Muscle layer of colon (tissue), 2 donors: Measurements from ENCODE around the gene HOMEZ.

ENCODE experiments used
- H3K27ac ChIP-seq: one replicate; pipeline ENCODE4 v1.7.0; 2013; ENCODE audit warnings: low read depth, mild to moderate bottlenecking, low read length, moderate library complexity
- H3K27me3 ChIP-seq, 2 donors: one replicate each; pipeline ENCODE4 v1.7.0; 2013; ENCODE audit warnings: low read length in 2 of 2, mild to moderate bottlenecking in 2 of 2; ENCODE audit not compliant: insufficient read depth in 2 of 2, control insufficient read depth in 1 of 2
- H3K36me3 ChIP-seq: one replicate; pipeline ENCODE4 v1.7.0; 2013; ENCODE audit warnings: mild to moderate bottlenecking, low read length; ENCODE audit not compliant: insufficient read depth
- H3K4me1 ChIP-seq: one replicate; pipeline ENCODE4 v1.7.0; 2013; ENCODE audit warnings: mild to moderate bottlenecking, low read length; ENCODE audit not compliant: insufficient read depth
- H3K4me3 ChIP-seq, 2 donors: one replicate each; pipeline ENCODE4 v1.7.0; 2013; ENCODE audit warnings: low read length in 2 of 2, low read depth in 1 of 2, mild to moderate bottlenecking in 1 of 2, moderate library complexity in 1 of 2
- H3K9ac ChIP-seq: one replicate; pipeline ENCODE4 v1.7.0; 2013; ENCODE audit warnings: low read length
- H3K9me3 ChIP-seq: one replicate; pipeline ENCODE4 v1.7.0; 2013; ENCODE audit warnings: mild to moderate bottlenecking, low read length
- donor health status: abdominal sarcoma.
- donor health status: Adenocarcinoma of cecum.

HOMEZ gene

DNA sequence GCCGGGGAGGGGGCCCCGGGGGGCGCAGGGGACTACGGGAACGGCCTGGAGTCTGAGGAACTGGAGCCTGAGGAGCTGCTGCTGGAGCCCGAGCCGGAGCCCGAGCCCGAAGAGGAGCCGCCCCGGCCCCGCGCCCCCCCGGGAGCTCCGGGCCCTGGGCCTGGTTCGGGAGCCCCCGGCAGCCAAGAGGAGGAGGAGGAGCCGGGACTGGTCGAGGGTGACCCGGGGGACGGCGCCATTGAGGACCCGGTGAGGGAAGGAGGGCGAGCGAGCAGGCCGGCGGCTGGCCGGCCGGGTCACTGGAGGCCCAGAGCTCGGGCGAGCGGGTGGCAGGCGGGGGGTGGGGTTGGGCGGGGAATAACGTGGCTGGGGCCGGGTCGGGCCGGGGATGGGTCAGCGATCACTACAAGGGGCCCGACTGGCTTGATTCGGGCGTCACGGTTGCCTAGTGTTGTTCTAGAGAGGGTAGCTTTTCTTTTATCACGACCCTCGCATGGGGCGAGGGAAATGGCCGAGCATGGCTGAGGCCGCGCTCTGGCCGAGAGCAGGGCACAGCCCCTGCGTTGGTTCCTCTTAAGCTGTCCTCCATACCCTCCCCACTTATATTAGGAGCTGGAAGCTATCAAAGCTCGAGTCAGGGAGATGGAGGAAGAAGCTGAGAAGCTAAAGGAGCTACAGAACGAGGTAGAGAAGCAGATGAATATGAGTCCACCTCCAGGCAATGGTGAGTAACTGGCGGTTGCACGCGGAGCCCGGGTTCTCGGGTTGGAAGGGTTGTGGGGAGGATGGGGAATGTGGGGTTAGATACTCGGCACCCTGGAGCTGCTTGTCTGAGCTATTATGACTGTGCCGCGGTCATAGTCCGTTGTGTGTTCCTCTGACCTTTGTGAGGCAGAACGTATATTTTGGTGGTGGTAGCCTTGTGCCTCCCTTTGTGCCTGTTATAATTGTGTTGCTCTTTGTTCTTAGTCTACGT lies 35.9 kb upstream of the HOMEZ start:
- H3K36me3 ChIP-seq: peaks cover 35% of the 10 kb centered on the region
- no peaks in the 10 kb centered on the region for H3K27me3 ChIP-seq
- peak overlapping the region; percentile 72 to 74 for H3K4me3 ChIP-seq
- peak overlapping the region; percentile 62 for H3K9ac ChIP-seq
- peaks cover 18% of the 10 kb centered on the region for H3K4me1 ChIP-seq
- H3K9me3 ChIP-seq: no peaks in the 10 kb centered on the region
- peak overlapping the region; percentile 92 for H3K27ac ChIP-seq

- Histone ChIP-seq H3K27ac (peak within 1 kb of the TSS; percentile 94), H3K9ac (peak within 1 kb of the TSS; percentile 62), H3K27me3 (no peaks in the 10 kb centered on the region), H3K4me3 (peak within 1 kb of the TSS; percentile 72 to 74), H3K36me3 (peaks cover 35% of the 10 kb centered on the region), H3K9me3 (no peaks in the 10 kb centered on the region), H3K4me1 (peaks cover 18% of the 10 kb centered on the region)
Measured at GRCh38 chr14:23320584-23321571, 34.9 kb upstream of the HOMEZ start, which contains the start of gene PABPN1. TSS of gene PABPN1 (plus strand) at chr14:23321457. CDS start at chr14:23321470, 13 bp downstream.

DNA sequence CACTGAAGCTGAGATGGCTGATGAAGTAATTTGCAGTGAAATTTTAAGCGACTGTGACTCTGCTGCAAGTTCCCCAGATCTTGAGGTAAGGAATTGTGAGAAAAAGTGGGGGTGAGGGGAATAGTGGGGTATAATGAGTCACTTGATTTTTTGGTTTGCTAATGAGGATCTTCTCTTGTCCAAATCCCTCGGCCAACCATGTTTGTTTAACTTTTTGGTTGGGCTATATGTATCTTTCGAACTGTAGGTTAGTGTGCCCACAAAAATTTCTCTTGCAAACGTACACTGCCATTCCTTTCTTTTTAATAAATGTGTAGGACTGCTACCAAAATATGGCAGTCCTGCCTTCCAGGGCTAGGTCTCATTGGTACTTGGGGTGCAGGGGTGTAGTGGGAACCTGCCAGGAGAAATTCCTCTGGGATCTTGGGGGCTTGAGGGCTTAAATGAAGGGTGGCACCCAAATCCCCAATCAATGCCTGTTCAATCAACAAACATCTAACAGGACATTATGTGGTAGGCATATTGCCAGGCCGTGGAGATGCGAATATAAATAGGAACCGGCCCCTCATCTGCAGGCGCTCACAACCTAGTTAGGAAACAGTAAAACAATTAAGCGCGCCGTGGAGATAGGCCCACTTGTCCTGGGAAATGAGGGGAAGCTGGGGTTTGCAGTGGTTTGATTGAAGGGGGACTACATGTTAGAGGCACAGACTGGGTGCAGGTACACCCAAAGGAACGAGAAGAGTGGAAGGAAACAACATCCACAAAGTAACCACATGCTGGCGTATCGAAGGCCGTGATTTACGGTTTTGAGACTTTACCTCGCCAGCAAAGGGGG lies 34.0 kb upstream of the HOMEZ start:
- Histone ChIP-seq H3K4me1 (peaks cover 18% of the 10 kb centered on the region), H3K27ac (peak overlapping the region; percentile 94), H3K27me3 (no peaks in the 10 kb centered on the region), H3K4me3 (peak overlapping the region; percentile 29 to 57), H3K36me3 (peaks cover 33% of the 10 kb centered on the region), H3K9me3 (no peaks in the 10 kb centered on the region), H3K9ac (peak overlapping the region; percentile 18)

- no peaks in the 10 kb centered on the region for H3K27me3 ChIP-seq
- H3K27ac ChIP-seq: no peak overlapping the region
- H3K4me1 ChIP-seq: peaks cover 6% of the 10 kb centered on the region
- peaks cover 11% of the 10 kb centered on the region for H3K36me3 ChIP-seq
- H3K9ac ChIP-seq: no peak overlapping the region
- H3K4me3 ChIP-seq: no peak overlapping the region
- no peaks in the 10 kb centered on the region for H3K9me3 ChIP-seq
Measured at GRCh38 chr14:23316300-23316699, 30.4 kb upstream of the HOMEZ start.

DNA sequence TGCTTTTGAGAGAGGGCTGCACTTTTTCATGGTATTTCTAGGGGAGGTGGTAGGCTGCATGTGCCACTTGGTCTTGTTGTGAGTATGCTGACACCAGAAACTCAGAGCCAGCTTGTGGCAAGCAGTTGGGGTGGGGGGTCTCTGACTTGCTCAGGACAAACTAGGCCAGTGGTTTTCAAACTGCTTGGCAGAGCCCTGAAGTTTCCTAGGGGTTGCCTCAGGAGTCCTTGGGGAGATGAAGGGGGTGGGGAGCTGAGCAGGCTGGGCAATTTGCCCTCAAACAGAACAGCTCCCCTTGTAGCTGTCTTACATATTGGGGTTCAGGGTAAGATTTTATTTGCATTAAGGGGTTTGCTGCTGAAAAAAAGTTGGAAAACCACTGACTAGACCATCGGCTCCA lies 24.6 kb upstream of the HOMEZ start:
- Histone ChIP-seq H3K9ac (no peak overlapping the region), H3K27ac (no peak overlapping the region), H3K27me3 (no peaks in the 10 kb centered on the region), H3K9me3 (no peaks in the 10 kb centered on the region), H3K4me3 (no peak overlapping the region), H3K4me1 (peaks cover 34% of the 10 kb centered on the region), H3K36me3 (peaks cover 37% of the 10 kb centered on the region)

- Histone ChIP-seq H3K4me1 (peaks cover 35% of the 10 kb centered on the region), H3K4me3 (peak overlapping the region in 1 of 2 donors; percentile 12), H3K36me3 (peaks cover 37% of the 10 kb centered on the region), H3K9me3 (no peaks in the 10 kb centered on the region), H3K27me3 (no peaks in the 10 kb centered on the region), H3K9ac (no peak overlapping the region), H3K27ac (no peak overlapping the region)
Measured at GRCh38 chr14:23308721-23309445, 23.0 kb upstream of the HOMEZ start.

DNA sequence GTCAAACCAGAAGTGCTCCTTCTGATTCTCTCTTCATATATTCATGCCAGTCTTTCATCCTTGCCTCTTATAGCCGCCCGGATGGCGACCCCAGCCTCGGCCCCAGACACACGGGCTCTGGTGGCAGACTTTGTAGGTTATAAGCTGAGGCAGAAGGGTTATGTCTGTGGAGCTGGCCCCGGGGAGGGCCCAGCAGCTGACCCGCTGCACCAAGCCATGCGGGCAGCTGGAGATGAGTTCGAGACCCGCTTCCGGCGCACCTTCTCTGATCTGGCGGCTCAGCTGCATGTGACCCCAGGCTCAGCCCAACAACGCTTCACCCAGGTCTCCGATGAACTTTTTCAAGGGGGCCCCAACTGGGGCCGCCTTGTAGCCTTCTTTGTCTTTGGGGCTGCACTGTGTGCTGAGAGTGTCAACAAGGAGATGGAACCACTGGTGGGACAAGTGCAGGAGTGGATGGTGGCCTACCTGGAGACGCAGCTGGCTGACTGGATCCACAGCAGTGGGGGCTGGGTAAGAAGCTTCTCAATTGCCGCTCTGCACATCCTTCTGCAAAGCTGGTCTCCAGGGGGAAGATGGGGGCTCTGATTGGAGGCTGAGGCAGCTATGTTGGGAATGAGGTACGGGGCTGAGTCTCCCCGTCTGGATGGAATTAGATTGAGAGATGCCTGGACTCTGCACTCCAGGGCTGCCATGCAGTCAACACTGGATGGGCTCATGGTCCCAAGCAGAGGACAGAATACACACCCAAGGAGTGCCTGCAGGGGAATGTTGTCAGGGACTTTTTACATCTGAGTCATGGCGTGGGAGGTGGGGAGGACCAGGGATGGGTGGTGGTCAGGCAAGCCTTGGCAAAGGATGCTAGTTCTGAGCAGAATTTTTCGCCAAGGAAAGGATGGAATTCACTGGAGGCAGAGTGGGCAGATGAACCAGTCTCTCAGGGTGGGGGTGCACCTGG lies 22.0 kb upstream of the HOMEZ start:
- Histone ChIP-seq H3K27me3 (no peaks in the 10 kb centered on the region), H3K4me3 (peak overlapping the region; percentile 90 to 95), H3K9ac (peak overlapping the region; percentile 87), H3K27ac (peak overlapping the region; percentile 92), H3K4me1 (peaks cover 35% of the 10 kb centered on the region), H3K9me3 (no peaks in the 10 kb centered on the region), H3K36me3 (peaks cover 37% of the 10 kb centered on the region)

- Histone ChIP-seq H3K4me3 (peak overlapping the region; percentile 90 to 95), H3K4me1 (peaks cover 35% of the 10 kb centered on the region), H3K9ac (peak overlapping the region; percentile 87), H3K36me3 (peaks cover 37% of the 10 kb centered on the region), H3K9me3 (no peaks in the 10 kb centered on the region), H3K27ac (peak overlapping the region; percentile 92), H3K27me3 (no peaks in the 10 kb centered on the region)
Measured at GRCh38 chr14:23307146-23307530, 21.2 kb upstream of the HOMEZ start.

DNA sequence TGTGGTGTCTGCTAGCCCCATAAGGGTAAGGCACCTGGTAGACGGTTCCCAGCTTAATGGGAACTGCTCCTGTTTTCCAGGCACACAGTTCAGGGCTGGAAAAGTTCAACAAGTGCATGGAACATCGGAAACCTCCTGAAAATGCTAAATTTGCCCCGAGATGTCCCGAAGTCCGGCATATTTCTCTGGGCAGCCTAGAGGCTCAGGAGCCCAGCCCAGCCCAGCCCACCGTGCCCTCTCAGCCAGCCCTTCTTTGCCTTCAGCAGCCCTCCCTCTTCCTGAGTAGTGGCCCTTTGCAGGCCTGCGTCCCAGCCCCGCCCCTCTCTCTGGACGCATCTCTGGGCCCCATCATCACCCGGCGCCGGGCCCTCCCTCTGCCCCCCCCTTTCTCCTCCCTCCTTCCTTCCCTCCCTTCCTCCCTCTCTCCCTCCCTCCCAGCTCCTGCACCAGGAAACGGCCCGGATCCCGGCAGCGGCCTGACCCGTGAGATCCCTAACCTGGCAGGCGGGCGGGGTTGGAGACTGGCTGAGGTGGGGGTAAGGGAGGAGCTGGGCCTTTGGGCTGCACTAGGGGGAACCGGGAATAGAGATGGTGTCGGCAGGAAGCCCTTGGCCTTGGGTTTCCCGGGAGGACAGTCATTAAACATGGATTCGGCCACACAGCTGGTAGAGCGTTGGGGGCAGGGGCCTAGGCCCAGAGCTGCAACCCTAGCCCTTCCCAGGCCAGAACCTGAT lies 20.6 kb upstream of the HOMEZ start, which contains the start of gene BCL2L2:
Gene BCL2L2, plus strand, starts transcription at position 422 of the 734 bp plus-strand sequence. CDS start 935 bp downstream, outside the sequence.
- Histone ChIP-seq H3K4me1 (peaks cover 35% of the 10 kb centered on the region), H3K27ac (peak within 1 kb of the TSS; percentile 92)

More for the DNA sequence above, 20.6 kb upstream of the HOMEZ start, which contains the start of gene BCL2L2:
- Histone ChIP-seq H3K9me3 (no peaks in the 10 kb centered on the region), H3K27me3 (no peaks in the 10 kb centered on the region), H3K4me3 (peak within 1 kb of the TSS; percentile 90 to 95), H3K9ac (peak within 1 kb of the TSS; percentile 87), H3K36me3 (peaks cover 33% of the 10 kb centered on the region)
